Transverse colon (tissue), 4 donors: Measurements from ENCODE around the gene GSG1L. TPM values are rescaled to one million over a fixed set of nuclear protein-coding genes. Genes with fewer than 3 reads are reported as not detected.

Experiments
- DNase-seq: peaks from one replicate; pipeline ENCODE4 v3.0.0-alpha.2; 2019
- H3K27ac ChIP-seq, 4 donors: fragments of 200-600 bp; sonication (generic); 2 replicates each; pipeline ENCODE4 v1.5.1; 2016 to 2018; ENCODE audit warnings: inconsistent platforms in 4 of 4
- H3K27me3 ChIP-seq: fragments of 200-600 bp; sonication (generic); 2 replicates; pipeline ENCODE4 v1.5.1; 2017; ENCODE audit warnings: inconsistent platforms
- H3K36me3 ChIP-seq, 4 donors: fragments of 200-600 bp; sonication (generic); 2 replicates each; pipeline ENCODE4 v1.5.1; 2017 to 2019; ENCODE audit warnings: inconsistent platforms in 4 of 4
- H3K4me1 ChIP-seq, 4 donors: fragments of 200-600 bp; sonication (generic); 2 replicates each; pipeline ENCODE4 v1.5.1; 2017 to 2020; ENCODE audit warnings: inconsistent platforms in 4 of 4
- H3K4me3 ChIP-seq, 4 donors: fragments of 200-600 bp; sonication (generic); 1 replicate in 1 of 4; 2 replicates in 3 of 4; pipeline versions ENCODE4 v1.5.1 to v1.6.1; 2017 to 2019; ENCODE audit warnings: inconsistent platforms in 4 of 4
- H3K9me3 ChIP-seq, 2 donors: fragments of 200-600 bp; sonication (generic); 2 replicates each; pipeline ENCODE4 v1.5.1; 2017 to 2019; ENCODE audit warnings: inconsistent platforms in 2 of 2
- CTCF ChIP-seq, 5 experiments: fragments of 200-600 bp in 3 of 5; fragments of 450-650 bp in 2 of 5; sonication (generic) in 3 of 5; IDR thresholded peaks; 1 replicate in 2 of 5; 2 replicates in 3 of 5; pipeline ENCODE4 v1.5.1; 2016 to 2017; ENCODE audit warnings: antibody characterized with exemption in 5 of 5, inconsistent platforms in 3 of 5, mild to moderate bottlenecking in 2 of 5, moderate library complexity in 1 of 5
- EP300 ChIP-seq: sonication (generic); formaldehyde crosslinking; IDR thresholded peaks from one replicate; pipeline ENCODE4 v1.6.1; 2017; ENCODE audit warnings: antibody characterized with exemption, low read depth
- POLR2A ChIP-seq: fragments of 450-650 bp; IDR thresholded peaks from one replicate; pipeline ENCODE4 v1.6.1; 2016; ENCODE audit warnings: antibody characterized with exemption, mild to moderate bottlenecking, moderate library complexity
- POLR2AphosphoS5 ChIP-seq, 3 donors: sonication (generic); formaldehyde crosslinking; IDR thresholded peaks; one replicate each; pipeline ENCODE4 v1.6.1; 2016; ENCODE audit warnings: antibody characterized with exemption in 3 of 3
- WGBS, 2 donors: methylation state at CpG; one replicate each; pipeline ENCODE4 v1.1.5; 2018; ENCODE audit warnings: low coverage in 1 of 2; 5-methylcytosine and 5-hydroxymethylcytosine counted together
- in situ Hi-C, 4 donors: fragments of 200-750 bp; cut with MboI; loops; one replicate each; pipeline versions ENCODE4 v1.15.0 to v1.15.1; 2017; ENCODE audit warnings: low sequenced_read_pairs in 3 of 4, low pct_ligation_motif_present in 1 of 4, low pct_unique_long_range_greater_than_20kb in 1 of 4
- intact Hi-C: fragments of 100-400 bp; cut with DNase I; formaldehyde crosslinking; loops from one replicate; pipeline ENCODE4 v1.15.1; 2023; ENCODE audit warnings: low total_unique reads
- total RNA-seq, 4 donors: library from RNA; depleted of rRNA; stranded (reverse); fragments of >200 nt; gene quantifications; one replicate each; pipeline ENCODE4 v1.1.0, GENCODE V29; 2016

Gene GSG1L
- total RNA-seq, 4 donors from 2014 or later = not detected

GRCh38 chr16:27748868-27749546 lies 314.5 kb downstream of the GSG1L start:
- H3K27ac ChIP-seq = peak overlapping the region in 2 of 4 donors; percentile 38 to 58
- TF ChIP-seq CTCF (IDR thresholded peaks at IDR 0.05) (peak in 4 of 5 experiments; percentile 37 to 73 (median 51)), POLR2AphosphoS5 (IDR thresholded peaks at IDR 0.05) (peak in 1 of 3 donors; percentile 31), EP300 (no peak), POLR2A (no peak)
- in situ Hi-C loops = no loop called here
- H3K36me3 ChIP-seq = no peaks in the 10 kb centered on the region
- peak; percentile 67 for DNase-seq
- no peak overlapping the region for H3K4me3 ChIP-seq
- H3K4me1 ChIP-seq = peaks cover 0 to 13% (median 6%) of the 10 kb centered on the region in 4 donors
- H3K27me3 ChIP-seq = no peaks in the 10 kb centered on the region
- WGBS, 2 donors = 32% methylated on average over 12 of the region's 12 CpGs; no CpG with 5 or more reads in 1 of the 2 donors
- no peaks in the 10 kb centered on the region for H3K9me3 ChIP-seq
- intact Hi-C loops = no loop called here

GRCh38 chr16:27747946-27748345 lies 315.6 kb downstream of the GSG1L start:
- TF ChIP-seq CTCF (IDR thresholded peaks at IDR 0.05) (no peak), POLR2A (no peak), EP300 (no peak), POLR2AphosphoS5 (IDR thresholded peaks at IDR 0.05) (no peak)
- H3K36me3 ChIP-seq = no peaks in the 10 kb centered on the region
- 88 to 97% methylated on average over 5 to 14 of the region's 14 CpGs for WGBS, 2 donors
- intact Hi-C loops (no loop called here), in situ Hi-C loops (no loop called here)
- peaks cover 0 to 13% (median 6%) of the 10 kb centered on the region in 4 donors for H3K4me1 ChIP-seq
- H3K27me3 ChIP-seq = no peaks in the 10 kb centered on the region
- no peak overlapping the region for H3K4me3 ChIP-seq
- no peaks in the 10 kb centered on the region for H3K9me3 ChIP-seq
- no peak for DNase-seq
- H3K27ac ChIP-seq = peak overlapping the region in 1 of 4 donors; percentile 58

- intact Hi-C loops = no loop called here
- H3K9me3 ChIP-seq = no peaks in the 10 kb centered on the region
- H3K4me1 ChIP-seq = peaks cover 0 to 13% (median 6%) of the 10 kb centered on the region in 4 donors
- in situ Hi-C loops = no loop called here
- H3K27ac ChIP-seq = no peak overlapping the region
- no peaks in the 10 kb centered on the region for H3K36me3 ChIP-seq
- WGBS, 2 donors = 93 to 94% methylated on average over 2 to 18 of the region's 18 CpGs
- TF ChIP-seq EP300 = no peak
- no peak for TF ChIP-seq CTCF (IDR thresholded peaks at IDR 0.05)
- no peak for TF ChIP-seq POLR2A
- no peak for TF ChIP-seq POLR2AphosphoS5 (IDR thresholded peaks at IDR 0.05)
- DNase-seq = no peak
- H3K27me3 ChIP-seq = no peaks in the 10 kb centered on the region
- H3K4me3 ChIP-seq = no peak overlapping the region
Measured at GRCh38 chr16:27746076-27746855, 317.2 kb downstream of the GSG1L start.

GRCh38 chr16:27745348-27745747 lies 318.2 kb downstream of the GSG1L start:
- TF ChIP-seq POLR2AphosphoS5 (IDR thresholded peaks at IDR 0.05) = no peak
- no peak for TF ChIP-seq EP300
- no peak for TF ChIP-seq CTCF (IDR thresholded peaks at IDR 0.05)
- no peak for TF ChIP-seq POLR2A
- Histone ChIP-seq H3K27ac (no peak overlapping the region), H3K4me1 (peaks cover 0 to 13% (median 6%) of the 10 kb centered on the region in 4 donors), H3K4me3 (no peak overlapping the region), H3K9me3 (no peaks in the 10 kb centered on the region), H3K36me3 (no peaks in the 10 kb centered on the region), H3K27me3 (no peaks in the 10 kb centered on the region)
- intact Hi-C loops = no loop called here
- no peak for DNase-seq
- in situ Hi-C loops = no loop called here
- WGBS, 2 donors = 90% methylated on average over 3 of the region's 3 CpGs
